ENCODE data around the gene DARS1.

GRCh38 chr2:135876066-135876711, 109.2 kb downstream of the DARS1 start, which contains the start of gene MCM6:
- TF ChIP-seq ZBTB20 (tag by site-specific recombination; IDR thresholded peaks at IDR 0.05) (no peak), ZNF48 (tag by site-specific recombination; IDR thresholded peaks at IDR 0.05) (no peak), ZNF398 (tag by site-specific recombination; IDR thresholded peaks at IDR 0.05) (no peak), SCRT2 (tag by site-specific recombination; IDR thresholded peaks at IDR 0.05) (peak; percentile 57), CTCF (tag by site-specific recombination; IDR thresholded peaks at IDR 0.05) (no peak), ZNF394 (tag by site-specific recombination; IDR thresholded peaks at IDR 0.05; ENCODE audit: borderline replicate concordance) (no peak), SP2 (tag by site-specific recombination; IDR thresholded peaks at IDR 0.05) (peak; percentile 95), REST (tag by site-specific recombination; IDR thresholded peaks at IDR 0.05) (no peak), ZNF274 (IDR thresholded peaks at IDR 0.05; ENCODE audit: low read length) (no peak), ZNF274 (tag by site-specific recombination; IDR thresholded peaks at IDR 0.05; ENCODE audit: borderline replicate concordance) (no peak), ZNF768 (tag by site-specific recombination; IDR thresholded peaks at IDR 0.05) (no peak), ZNF146 (tag by site-specific recombination; IDR thresholded peaks at IDR 0.05) (no peak), YY1 (tag by site-specific recombination; IDR thresholded peaks at IDR 0.05) (no peak), ZFP41 (tag by site-specific recombination; IDR thresholded peaks at IDR 0.05; ENCODE audit: borderline replicate concordance) (no peak), ZBTB11 (tag by site-specific recombination; conservative IDR thresholded peaks at IDR 0.05; ENCODE audit: low read depth) (no peak)

All from HEK293 (cell line).